CD4-positive, alpha-beta T cell treated with Interleukin-6 at 100 ng/mL for 8 hours (primary cell): ENCODE data around the gene AVEN.
"Not testable (repeated sequence)": the region's sequence is repeated elsewhere in the genome, so short reads cannot be mapped to it uniquely, and the experiment has no call there.

Experiments used
- DNase-seq: peaks from one replicate; pipeline ENCODE4 v3.0.0-alpha.2; 2020; ENCODE audit warnings: mixed read lengths, low spot score

Gene AVEN

GRCh38 chr15:33846862-33847261, 192.1 kb downstream of the AVEN start:
- DNase-seq = no peak

GRCh38 chr15:33846142-33846541, 192.9 kb downstream of the AVEN start:
- no peak for DNase-seq

DNA sequence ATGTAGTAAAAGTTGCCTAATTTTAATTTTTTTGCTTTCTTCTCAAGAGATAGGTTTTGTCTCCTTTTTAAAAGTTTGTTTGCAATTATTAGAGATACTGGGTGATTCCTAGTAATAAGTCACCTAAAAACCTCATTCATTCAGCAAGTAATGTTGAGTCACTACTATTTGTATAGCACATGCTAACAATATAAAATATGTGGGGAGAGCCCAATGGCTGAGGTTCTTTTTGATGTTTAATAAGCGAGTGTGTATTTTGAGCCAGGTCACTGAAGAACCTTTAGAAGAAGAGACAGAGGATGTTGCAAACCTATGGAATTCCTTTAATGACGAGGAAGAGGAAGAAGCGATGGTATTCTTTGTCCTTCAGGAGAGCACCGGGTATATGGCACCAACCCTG, 194.4 kb downstream of the AVEN start:
- no peak for DNase-seq

DNA sequence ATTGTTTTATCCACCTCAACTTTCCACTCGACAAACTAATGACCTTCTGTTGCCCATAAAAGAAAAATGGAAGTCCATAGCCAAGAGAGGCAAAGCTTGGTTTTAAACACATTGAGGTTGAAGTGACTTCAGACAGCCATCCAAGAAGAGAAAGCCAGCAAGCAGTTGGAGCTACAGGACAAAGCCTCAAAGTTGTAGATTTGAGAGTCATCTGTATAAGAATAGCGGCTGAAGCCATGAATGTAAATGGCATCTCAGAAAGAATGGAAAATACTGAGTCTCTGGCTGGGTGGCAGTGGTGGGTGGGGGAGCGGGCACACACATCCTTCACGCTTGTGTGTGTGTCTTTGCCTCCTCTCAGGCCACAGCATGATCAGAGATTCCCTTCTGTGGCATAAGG, 194.8 kb downstream of the AVEN start:
- no peak for DNase-seq

DNA sequence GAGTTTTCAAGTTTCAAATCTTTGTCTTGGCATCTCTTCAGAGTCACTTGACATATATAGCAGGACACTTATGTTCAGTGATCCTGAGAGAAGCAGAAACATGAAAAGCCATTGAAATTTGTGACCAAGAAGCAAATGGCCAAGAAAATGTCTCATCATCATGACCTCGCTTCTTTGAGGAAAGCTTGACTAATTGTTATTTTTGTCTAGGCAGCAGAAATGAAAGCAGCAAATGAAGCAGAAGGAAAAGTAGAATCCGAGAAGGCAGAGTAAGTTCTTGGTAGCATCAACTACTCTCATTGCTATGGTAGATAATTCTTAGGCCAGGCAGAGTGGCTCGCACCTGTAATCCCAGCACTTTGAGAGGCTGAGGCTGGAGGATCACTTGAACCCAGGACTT, 198.4 kb downstream of the AVEN start:
- DNase-seq = no peak

DNA sequence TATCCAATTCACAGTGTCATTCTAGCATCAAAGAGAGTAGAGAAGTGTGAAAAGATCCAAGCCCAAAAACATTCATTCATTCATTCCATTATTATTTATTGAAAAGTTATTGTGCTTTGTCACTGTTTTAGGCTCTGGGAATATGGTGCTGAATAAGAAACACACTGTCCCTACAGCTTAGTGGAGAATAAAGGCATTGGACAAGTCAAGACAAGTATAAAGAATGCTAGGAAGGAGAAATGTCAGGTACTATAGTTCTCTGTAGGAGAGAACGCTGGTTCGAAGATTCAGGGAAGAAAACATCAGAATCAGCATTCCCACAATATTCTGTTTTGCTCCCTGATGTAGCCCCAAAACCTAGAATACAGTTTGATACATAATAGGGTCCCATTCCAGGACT, 199.5 kb downstream of the AVEN start:
- DNase-seq = no peak

GRCh38 chr15:33837294-33837693, 201.7 kb downstream of the AVEN start:
- no peak for DNase-seq

GRCh38 chr15:33834892-33835743, 203.9 kb downstream of the AVEN start:
- no peak for DNase-seq

DNA sequence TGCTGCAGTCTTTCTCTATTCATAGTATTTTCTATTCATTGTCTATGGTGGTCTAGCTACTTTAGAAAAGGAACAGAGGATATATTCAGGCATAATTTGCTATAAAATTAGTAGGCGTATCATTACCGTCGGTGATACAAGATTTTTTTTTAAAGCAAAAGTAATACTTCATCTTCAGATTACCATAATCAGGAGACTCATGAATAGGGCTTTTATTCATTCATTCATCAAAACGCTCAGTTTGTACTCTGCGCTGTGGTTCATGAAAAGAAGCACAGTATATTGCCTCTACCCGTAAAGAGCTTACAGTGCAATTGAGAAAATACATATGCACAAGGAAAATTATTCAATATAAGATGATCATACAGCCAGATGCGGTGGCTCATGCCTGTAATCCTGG, 207.4 kb downstream of the AVEN start:
- DNase-seq = no peak

GRCh38 chr15:33830351-33830750, 208.7 kb downstream of the AVEN start:
- DNase-seq = no peak

- no peak for DNase-seq
These were observed 212.8 kb downstream of the AVEN start for GRCh38 chr15:33826201-33826600.

DNA sequence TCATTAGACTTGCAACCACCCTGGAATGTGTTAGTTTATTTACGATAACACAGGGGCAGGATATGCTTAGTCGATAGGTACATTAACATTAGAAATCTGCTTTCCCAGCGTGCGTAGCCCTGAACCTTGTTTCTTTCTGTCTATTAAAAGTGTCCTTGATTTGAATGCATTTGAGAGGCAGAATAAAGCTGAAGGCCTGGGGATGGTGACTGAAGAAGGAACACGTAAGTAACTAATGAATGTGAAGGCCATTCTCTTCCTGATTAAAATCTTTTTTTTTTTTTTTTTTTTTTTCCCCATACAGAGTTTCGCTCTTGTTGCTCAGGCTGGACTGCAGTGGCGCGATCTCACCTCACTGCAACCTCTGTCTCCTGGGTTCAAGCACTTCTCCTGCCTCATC, 213.6 kb downstream of the AVEN start:
- DNase-seq = no peak

- DNase-seq = no peak
These were observed 215.9 kb downstream of the AVEN start for GRCh38 chr15:33823119-33823518.

GRCh38 chr15:33822479-33822878, 216.5 kb downstream of the AVEN start:
- no peak for DNase-seq

- not testable (repeated sequence) for DNase-seq
These were observed 219.5 kb downstream of the AVEN start for GRCh38 chr15:33819499-33819898.
